Measurements from ENCODE around the gene IL4I1.

Gene IL4I1

DNA sequence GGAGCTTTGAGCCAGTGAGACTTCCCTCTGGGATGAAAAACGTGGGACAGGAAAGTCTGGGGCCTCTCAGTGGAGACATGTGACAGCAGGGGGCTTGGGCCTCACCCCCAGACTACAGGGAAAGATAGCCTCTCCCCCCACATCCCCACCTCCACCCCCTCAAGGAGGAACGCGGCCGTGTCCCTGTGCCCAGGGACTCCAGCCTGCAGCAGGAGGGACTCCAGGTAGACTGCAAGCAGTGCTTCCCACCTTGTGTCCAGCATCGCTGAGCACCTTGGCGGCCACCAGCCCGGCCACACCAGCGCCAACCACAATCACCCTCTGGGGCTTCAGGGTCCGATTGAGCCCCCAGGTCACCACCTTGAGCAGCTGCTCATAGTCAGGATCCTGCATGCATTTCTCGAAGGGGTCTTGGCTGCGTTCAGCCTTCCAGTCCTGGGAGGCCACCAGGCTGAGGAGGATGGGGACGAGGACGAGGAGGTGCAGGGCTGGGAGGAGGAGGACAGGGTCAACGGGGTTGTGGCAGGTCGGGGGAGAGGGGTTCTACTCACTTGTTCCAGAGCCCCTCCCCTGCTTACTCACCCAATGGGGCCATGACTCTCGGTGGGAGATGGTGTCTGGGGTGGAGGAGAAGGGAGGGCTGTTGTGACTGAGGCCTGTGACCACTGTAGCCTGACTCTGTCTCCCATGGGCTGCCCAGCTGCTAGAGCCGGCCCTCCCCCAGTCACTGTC lies 955 bp downstream of the IL4I1 start:
- DNase-seq: no peak

DNA sequence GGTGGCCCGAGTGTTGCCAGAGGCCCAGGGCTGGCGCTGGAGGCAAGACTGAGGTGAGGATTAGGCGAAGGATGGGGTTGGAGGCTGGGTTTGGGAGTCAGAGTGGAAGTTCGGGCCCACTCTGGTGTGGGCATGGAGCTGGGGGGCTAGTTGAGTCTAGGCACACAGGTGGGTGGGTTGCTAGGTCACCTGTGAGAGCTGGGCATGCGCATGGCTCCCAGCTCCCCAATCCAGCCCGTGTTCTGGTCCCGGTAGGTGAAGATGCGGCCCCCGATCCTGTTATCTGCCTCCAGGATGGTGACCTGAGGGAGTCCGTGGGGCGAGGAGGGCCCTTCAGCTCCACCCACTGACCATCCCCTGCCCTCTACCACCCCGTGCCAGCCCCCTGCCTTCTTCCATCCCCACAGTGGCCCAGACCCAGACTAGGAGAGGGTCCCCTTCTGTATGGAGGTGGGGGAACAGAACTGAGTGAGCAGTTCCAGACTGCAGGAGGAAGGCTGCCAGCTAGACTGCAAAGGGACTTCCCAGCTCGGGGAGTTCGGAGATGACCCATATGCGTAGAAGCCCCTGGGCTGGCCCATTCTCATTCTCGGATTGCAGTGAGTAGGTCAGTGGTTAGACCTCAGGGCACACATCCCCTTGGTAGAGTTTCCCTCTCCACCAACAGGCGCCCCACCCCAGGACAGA lies 1.7 kb downstream of the IL4I1 start:
- no peak for DNase-seq

DNA sequence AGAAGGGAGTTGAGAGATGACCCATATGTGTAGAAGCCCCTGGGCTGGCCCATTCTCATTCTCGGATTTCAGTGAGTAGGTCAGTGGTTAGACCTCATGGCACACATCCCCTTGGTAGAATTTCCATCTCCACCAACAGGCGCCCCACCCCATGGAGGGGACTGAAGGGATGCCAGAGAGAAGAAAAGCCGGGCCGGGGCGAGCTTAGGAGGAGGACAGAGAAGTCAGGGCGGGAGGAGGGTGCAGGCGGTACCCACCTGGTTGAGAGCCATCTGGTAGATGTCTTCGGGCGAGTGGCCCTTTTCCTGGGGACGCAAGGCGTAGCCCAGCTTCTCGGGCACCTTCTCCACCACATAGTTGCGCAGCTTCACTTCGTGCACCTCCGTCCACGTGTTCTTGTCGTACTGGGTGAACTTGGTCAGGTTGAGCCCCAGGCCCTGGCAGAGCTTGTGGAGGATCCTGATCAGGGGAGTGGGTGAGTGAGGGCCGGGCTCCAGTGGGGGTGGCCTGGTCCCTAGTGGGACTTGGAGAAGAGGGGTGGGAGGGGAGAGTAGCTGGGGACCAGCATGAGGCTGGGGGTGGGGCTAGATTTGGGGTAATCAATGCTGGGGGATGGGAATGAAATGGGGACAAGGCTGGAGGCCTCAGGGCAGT lies 2.5 kb downstream of the IL4I1 start:
- DNase-seq: no peak

DNA sequence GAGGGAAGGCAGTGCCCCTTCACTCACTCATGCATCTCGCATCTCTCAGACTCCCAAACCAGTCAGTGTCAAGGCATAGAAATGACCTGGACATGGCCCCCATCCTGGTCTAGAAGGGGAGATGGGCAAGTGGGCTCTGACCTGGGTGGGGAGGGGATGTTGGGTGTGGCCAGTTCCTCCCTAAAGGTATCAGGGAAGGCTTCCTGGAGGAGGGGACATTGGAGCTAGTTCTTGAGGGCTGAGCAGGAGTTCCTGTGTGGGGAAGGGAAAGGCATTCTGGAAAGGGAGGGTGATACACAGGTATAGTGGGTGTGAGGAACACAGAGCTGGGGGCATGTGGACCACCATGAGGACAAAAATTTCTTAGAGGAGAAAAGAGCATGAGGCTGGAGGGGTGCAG lies 4.0 kb downstream of the IL4I1 start:
- no peak for DNase-seq

DNA sequence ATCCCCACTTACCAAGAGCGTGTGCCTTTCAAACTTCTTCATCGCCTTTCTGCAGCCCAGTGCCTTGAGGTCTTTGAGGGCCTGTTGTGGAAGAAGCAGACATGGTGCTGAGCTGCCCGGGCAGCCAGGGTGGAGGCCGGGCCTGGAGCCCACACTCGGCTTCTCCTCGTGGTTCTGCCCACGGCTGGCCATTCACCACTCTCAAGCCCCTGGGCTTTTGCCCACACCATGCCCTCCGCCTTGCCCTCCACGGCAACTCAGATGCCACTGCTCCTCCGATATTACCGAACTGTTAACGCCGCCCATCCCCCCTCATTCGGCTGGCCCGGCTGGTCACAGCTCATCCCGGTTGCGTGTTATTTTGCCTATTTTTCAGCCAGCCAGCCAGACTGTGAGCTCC lies 5.3 kb downstream of the IL4I1 start:
- DNase-seq: no peak

DNA sequence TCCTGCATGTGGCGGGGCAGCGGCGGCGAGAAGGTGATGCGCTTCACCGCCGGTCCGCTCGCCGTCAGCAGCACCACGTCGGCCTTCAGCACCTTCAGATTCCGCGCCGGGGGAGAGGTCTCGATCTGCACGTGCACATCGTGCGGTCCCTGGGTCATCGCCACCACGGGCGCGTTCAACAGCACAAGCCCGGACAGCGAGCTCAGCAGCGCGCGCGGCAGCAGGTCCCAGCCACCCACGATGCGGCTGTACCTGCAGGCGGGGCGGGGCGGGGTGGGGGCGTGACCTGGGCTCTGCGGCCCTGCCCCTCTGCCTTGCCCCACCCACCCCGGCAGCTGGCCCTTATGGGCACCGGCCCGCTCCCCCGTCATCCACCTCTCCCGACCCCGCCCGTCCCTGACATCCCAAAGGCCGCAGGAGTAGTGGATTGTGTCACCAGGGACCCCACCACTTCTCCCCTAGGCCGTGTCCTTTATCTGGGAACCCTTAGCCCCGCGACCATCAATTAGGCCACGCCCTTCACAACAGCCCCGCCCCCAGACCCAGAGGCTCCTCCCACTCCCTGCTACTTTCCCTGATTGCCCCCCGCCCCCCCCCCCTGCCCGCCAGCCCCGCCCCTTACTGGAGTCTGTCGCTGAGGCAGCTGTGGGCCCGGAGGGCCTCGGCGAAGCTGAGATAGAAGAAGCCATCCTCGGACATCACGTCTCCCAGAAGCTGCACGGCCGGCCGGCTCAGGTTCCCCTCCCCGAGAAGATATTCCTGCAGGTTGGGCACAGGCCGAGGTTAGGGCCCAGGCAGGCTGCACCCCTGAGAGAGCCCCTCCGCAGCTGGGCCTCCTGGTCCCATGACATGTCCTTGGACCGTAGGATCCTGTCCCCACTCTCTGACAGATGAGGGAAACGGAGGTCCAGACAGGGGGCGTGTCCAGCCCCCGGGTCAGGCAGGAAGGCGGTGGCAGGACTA lies 6.1 kb downstream of the IL4I1 start:
- peak; percentile 50 for DNase-seq

DNA sequence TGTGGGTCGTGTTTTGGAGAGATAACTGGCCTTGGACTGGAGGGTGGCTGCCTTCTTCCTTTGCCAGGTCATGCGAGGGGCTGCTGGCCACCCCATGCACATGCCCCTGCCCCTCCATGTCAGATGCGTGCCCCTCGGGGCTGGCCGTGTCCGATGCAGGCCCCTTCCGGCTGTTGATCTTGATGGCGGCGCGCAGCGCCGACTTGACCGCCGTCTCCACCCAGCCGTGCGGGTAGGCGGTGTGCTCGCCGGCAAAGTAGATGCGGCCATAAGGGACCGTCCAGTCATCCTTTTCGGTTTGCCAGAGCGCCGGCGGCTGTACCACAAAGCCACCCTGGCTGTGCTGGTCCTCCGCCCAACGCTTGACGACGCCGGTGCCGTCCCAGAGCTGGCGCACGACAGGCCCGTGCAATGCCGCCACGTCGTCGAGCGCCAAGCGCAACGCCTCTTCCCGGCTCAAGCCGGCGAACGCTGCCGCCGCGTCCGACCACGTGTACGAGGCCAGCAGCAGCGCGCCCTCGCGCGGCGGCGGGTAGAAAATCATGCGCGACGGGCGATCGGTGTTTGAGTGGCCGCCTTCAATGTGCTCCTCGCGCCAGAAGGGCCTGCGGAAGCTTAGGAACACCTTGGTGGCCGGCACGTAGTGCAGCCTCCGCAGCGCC lies 6.9 kb downstream of the IL4I1 start:
- peak; percentile 86 for DNase-seq

DNA sequence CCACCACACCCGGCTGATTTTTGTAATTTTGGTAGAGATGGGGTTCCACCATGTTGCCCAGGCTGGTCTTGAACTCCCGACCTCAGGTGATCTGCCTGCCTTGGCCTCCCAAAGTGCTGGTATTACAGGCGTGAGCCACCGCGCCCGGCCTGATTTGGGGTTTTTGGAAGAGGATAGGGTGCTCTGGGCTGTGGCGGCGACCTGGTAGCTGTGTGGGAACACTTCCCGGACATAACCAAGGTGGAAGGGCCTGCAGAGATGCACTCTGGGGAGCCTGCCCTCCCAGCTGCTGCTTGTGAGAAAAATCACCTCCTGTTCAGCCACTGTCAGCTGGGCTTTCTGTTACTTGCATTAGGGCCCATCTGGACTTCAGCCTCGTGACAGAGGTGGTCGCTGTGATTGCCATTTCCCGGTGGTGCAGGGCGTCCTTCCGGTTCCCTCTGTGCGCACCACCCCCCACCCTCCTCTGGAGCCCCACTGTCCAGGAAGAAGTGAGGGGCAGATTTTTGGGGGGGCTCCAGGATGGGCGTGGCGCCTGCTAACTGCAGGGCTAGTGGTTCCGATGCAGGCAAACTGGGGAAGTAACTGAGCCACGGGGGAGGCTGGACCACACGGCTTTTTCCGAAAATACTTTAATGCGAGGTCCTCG lies 7.5 kb downstream of the IL4I1 start:
- DNase-seq: no peak

DNA sequence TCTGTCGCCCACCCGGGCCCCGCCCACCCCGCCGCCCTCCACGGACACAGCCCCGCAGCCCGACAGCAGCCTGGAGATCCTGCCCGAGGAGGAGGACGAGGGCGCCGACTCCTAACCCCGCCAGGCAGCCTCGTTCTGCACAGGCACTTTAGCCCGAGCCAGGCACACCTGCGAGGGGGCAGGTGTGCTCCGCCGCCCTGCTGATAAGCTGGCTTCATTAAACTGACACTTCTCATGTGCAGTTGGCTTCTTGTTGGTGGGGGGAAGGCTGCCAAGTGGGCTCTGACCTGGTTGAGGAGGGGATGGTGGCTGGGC lies 8.2 kb downstream of the IL4I1 start:
- no peak for DNase-seq

DNA sequence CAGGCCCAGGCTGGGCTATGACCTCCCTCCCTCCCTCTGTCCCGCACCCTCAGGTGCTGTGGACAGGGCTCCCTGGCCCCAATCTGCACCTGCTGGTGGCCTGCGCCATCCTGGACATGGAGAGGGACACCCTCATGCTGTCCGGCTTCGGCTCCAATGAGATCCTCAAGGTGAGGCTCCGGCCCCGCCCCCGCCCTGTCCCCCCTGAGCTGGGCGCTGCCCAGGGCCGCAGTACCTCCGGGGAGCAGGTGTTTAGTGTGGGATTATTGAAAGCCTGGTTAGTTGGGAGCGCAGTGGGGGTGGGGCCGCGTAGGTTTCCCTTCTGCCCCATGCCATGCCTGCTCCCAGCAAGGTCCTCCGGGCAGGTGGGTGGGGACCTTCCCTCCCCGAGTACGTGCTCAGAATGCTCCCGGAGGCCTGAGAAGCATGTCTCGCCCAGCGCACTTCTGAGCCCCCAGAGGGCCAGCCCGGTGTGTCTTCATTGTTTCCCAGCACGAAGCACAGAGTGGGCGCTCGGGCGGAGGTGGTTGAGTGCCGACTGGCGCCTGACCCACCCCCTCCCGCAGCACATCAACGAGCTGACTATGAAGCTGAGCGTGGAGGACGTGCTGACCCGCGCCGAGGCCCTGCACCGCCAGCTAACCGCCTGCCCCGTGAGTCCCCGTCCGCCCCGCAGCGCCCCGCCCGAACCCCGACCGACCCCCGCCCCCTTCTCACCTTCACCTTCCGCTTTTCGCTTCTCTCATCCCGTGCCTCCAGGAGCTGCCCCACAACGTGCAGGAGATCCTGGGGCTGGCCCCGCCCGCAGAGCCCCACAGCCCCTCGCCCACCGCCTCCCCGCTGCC lies 8.8 kb downstream of the IL4I1 start:
- no peak for DNase-seq

DNA sequence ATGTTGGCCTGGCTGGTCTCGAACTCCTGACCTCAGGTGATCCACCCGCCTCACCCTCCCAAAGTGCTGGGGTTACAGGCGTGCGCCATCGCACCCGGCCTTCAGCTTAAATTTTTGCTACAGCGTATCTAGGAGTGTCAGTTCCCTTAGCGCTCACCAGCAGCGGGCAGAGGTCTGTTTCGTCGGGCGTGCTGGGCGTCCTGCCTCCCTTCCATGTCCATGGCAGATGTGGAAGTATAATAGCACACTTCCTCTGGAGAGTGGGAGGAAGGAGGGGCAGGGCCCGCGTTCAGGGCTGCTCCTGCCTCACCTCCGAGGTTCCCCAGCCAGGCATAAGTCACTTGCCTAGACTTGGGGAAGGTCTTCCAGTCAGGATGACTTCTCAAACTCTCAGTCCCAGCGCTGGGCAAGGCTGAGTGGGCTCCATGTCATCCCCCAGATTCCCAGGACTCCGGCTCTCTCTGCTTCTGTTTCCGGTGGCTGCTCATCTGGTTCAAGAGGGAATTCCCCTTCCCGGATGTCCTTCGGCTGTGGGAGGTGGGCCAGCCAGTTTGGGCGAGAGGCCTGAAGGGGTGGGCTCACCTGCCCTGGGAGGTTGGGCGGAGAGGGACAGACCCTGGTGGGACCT lies 9.5 kb downstream of the IL4I1 start:
- DNase-seq: peak; percentile 52

DNA sequence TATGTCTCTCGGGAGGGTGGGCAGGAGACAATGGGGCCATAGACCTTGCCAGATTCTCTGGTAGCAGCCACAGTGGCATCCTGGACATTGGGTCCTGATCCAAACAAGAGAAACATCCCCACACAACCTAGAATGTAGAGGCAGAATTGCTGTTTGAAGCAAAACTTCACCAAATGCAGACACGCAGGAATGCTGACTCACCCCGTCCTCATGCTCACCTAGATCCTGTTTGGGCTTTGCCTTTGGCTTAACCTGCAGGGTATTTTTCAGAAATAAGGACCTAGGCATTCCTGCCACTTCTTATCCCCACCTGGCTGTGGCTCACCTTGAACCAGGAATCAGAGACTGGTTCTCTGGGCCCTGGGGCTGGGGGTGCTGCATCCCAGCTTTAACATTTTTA lies 11.9 kb downstream of the IL4I1 start:
- DNase-seq: no peak

DNA sequence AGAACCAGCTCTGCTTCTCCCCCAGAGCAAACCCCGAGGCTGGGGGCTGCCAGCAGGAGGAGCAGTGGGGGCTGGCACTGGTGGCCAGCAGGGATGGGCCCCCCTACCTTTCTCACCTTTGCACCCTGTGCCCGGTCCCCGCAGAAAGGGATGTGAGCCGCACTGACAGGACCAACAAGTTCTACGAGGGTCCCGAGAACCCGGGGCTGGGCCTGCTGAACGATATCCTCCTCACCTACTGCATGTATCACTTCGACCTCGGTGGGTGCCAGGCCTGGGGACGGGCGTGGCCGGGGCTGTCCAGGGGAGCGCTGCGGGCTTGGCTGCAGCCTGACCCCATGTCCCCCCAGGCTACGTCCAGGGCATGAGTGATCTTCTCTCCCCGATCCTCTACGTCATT lies 12.6 kb downstream of the IL4I1 start:
- DNase-seq: no peak

DNA sequence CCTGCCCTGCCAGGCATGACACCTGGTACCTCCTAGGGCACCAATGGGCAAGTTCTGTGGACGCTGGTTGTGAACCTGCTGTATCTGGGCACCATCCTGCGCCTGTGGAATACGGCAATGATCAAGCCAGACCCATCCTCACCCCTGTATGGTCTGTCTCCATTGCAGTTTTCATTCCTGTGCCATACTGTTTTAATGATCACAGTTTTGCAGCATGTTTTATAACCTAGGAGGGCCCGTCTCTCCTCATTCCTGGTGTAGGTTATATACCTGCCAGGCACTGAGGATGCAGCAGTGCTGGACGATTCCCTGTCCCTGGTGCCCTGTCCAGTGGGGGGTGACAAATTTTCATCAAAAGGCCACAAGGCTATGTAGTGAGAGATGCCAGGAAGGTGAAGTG lies 13.6 kb downstream of the IL4I1 start:
- no peak for DNase-seq

DNA sequence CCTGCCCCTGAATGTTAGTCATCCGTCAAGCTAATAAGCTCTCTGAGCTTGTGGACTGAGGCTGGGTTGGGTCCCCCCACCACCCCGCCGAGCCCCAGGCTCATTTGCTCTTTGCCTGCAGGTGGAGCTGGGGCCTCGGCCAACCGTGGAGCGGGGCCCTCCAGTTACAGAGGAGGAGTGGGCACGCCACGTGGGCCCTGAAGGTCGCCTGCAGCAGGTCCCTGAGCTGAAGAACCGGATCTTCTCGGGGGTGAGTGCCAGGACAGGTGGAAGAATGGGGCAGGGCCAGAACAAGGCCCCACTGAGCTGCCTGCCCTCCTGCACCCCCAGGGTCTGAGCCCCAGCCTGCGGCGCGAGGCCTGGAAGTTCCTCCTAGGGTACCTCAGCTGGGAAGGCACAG lies 14.0 kb downstream of the IL4I1 start:
- DNase-seq: no peak

DNA sequence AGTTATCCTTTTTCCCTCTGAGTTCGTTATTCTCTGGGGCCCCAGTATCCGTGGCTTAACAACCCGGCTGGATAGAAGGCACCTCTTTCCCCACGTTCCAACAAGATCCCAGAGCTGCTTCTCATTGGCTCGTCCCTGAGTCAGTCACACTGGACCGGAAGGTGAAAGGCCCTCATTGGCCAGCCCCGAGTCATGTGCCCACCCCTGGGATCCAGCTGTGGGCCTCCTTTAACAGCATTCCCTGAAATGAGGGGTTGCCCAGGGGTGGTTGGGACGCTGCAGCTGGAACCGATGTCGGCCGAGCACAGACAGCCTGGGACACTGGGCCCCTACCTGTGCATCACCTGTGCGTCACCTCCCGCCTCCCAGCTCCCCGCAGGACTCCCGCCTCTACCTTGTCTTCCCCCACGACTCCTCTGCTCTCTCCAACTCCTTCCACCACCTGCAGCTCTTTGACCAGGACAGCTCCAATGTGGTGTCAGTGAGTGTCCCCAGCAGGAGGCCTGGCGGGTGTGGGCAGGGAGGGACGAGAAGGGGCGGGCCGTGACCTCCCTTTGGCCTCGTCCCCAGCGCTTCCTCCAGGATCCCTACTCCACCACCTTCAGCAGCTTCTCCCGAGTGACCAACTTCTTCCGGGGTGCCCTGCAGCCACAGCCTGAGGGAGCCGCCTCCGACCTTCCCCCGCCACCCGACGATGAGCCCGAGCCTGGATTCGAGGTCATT lies 14.9 kb downstream of the IL4I1 start:
- DNase-seq: no peak

DNA sequence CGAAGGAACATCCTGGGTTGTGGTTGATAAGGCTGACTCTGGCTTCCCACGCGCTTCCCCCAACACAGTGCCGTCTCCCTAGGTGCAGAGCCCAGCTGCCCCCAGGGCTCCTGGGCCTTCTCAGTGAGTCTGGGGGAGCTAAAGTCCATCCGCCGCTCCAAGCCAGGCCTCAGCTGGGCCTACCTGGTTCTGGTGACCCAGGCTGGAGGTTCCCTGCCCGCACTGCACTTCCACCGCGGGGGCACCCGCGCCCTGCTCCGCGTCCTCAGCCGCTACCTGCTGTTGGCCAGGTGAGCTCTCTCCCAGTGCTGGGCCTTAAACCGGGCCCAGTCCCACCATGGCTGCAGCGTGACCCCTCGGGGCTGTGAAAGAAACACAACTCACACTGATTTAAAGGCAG lies 15.5 kb downstream of the IL4I1 start:
- DNase-seq: no peak

DNA sequence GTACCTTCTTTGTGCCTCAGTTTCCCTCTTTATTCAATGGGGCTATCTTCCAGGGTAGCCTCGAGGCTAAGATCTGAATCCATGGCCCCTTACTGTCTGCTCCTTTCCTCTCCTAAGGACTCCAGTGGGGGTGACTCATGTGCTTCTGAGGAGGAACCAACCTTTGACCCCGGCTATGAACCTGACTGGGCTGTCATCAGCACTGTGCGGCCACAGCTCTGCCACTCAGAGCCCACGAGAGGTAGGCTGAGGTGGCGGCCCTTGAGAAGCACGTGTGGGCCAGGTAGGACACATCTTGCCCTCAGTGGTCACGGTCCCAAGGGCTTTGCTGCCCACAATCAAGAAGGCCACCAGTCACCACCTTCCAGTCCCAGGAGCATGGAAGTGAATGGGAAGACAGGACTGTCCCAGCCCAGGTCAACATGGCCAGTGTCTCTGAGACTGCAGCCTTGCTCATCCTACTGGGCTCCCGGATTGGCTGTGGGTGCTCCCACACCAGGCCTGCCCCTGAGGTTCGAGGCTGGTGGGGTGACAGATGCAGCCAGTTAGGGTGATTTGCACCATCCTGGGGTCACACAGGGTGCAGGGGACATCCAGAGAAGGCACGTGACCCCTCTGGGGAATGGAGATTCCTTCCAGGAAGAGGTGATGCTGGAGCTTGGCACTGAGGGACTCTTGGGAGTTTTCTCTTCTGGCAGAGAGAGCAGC lies 16.4 kb downstream of the IL4I1 start:
- DNase-seq: no peak
